Stimulated activated CD8-positive, alpha-beta memory T cell treated with anti-CD3 and anti-CD28 coated beads, Interleukin-7, amount 100 ng/mL, for 48 hours (primary cell): Measurements from ENCODE around the gene CST7.

ENCODE experiments used
- DNase-seq, 2 donors: peaks; one replicate each; pipeline ENCODE4 v3.0.0-alpha.2; 2020; ENCODE audit warnings: low read depth in 1 of 2; ENCODE audit errors: extremely low read depth in 1 of 2

Gene CST7

DNA sequence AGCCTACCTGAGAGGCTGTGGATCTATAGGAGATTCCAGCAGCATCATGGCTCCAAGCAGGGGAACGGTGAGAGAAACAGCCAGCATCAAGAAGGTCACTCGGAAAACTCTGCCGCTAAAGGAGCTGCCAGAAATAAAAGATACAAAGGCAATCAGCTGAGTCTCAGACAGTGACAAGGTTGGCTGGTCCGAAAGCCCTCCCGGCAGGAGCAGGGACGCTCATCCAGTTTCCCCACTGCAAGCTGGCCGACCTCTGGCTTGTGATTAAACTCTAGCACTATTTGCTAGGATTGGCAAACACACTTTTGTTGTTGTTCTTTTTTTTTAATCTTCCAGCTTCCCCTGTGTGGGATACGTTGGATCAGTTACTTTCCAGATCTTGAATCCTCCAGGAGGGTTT is 34.8 kb downstream of the CST7 start:
- DNase-seq, result no peak

DNA sequence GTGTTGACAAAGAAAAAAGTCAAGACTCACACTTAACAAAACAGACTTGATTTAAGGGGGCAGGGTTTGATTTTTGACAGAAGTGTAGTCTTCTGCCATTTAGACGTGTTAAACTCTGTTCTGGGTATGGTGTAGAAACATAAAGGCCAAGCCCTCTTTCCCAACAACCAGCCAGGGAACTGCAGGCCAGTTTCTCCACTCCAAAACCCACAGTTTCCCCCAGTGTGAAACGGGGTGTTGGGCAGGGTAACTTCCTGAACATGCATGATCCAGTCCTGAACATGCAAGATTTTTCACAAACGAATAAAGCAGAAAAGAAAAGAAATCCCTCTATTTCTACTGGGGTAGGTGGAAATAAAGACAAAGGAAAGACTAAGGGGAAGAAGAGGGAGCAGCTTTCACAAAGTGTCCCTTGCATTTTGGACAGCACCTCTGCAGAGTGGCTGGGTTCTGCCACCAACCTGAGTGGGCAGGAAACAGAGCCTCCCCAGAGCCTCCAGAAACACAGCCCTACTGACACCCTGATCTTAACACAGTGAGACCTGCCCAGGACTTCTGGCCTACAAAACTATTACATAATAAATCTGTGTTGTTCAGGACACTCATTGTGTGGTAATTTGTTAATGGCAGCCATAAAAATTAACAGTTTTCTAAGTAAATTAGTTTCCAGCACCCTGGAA is 36.0 kb downstream of the CST7 start:
- DNase-seq, result no peak

DNA sequence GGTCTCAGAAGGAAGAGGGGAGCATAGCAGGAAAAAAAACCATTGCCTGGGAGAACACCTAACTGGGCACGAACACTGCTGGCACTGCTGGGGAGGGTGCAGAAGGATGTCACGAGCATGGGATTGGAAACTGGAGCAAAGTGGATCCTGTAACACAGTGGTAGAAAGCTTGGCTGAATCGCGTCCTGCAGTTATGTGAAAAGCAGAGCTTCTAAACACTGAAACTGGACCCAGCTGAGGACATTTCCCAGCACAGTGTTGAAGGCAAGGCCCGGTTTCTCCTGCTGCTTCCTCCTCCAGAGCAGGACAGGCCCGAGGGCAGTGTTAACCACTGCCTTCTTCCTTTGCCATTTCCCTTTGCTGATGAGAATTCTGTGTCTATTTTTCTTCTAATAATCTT is 36.7 kb downstream of the CST7 start:
- DNase-seq, result no peak

DNA sequence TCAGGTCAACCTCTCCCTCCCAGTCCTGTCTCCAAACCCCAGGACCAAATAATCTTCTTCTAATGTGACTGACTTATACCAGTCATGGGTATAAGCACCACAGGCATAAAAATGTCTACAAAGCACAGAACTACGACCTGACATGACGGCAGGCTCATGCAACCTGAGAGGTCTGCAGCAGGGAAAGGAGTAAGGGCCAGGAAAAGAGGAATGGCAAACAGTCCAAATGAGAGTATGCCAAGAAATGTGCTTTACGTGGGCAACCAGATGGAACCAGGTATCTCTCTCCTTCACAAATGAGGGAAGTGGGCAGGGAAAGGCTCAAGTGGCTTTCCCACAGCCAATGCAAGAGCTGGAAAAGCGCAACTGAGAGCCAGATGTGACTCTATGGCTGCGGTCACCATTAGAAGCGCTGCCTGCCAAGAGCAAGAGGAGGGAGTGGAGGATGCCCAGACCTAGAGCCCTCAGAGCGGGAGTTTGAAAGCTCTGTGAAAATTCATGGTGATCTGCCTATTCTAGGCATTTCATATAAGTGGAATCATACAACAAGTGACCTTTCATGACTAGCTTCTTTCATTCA is 37.5 kb downstream of the CST7 start:
- no peak for DNase-seq

DNA sequence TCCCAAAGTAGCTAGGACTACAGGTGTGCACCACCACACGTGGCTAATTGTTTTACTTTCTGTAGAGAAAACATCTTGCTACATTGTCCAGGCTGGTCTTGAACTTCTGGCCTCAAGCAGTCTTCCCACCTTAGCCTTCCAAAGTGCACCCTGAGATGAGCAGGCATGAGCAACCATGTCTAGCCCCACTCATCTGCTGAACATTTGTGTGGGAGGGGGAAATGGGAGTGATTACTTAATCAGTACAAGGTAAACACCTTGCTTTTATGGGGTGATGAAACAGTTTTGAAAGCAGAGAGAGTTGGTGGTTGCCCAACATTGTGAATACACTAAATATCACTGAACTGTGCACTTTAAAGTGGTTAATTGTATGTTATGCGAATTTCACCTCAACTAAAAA is 38.2 kb downstream of the CST7 start:
- DNase-seq, result no peak

DNA sequence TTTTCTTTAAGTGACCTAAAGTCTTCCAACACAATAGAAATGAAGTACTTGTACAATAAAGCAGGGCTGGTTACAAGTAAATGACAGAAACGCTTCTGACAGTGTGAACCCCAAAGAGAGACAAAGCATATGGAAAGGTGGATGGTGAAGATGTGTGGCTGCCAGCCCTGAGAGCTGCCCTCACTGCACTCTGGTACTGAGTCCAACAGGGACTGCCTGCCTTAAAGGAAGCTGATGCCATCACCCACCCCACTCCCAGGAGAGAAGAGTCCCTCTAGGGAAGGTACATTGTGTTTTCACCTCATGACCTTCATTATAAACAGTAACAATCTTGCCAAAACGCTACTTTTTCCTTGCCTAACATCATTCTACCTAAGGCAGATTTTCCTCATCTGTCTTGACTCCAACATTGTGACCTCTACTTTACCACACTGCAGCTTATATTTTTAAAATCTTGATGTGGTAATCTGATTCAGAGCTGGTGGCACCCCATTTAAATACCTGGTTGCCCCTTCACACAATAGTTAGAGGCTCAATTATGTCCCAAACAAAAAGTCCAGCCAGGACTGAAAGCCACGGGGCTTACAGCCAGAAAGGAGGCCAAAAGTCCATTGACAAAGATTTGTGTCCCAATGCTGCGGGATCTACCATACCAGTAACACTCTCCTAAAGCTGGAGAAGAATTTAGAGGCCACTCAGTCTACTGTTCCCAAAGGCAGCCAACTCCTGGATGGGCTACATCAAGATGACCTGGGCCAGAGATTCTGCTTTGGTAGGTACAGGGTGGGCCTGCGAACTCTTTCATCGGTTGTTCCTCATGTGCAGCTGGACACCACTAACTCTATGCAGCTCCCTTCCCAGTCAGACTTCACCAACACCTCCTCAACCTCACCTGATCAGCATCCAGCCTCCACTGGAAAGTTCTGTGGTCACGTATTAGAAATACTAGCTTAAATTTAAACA is 39.1 kb downstream of the CST7 start:
- no peak for DNase-seq

DNA sequence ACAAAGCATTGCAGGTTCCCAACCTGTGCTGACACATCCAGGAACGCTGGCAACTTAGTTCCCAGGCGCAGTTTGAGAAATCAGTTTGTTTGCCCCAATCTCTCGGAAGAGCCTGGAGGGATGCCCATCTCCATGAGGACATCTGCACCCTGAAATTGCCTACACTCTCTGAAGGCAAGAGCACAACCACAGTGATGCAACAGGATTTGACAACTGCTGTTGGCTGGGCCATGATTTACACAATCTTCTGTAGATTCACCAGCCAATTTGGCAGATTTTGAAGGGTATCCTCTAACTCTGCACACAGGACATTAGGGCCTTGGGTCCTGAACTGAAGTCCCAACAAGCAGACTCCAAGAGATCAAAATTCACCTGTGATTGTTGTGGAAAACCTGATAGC is 40.1 kb downstream of the CST7 start:
- no peak for DNase-seq

DNA sequence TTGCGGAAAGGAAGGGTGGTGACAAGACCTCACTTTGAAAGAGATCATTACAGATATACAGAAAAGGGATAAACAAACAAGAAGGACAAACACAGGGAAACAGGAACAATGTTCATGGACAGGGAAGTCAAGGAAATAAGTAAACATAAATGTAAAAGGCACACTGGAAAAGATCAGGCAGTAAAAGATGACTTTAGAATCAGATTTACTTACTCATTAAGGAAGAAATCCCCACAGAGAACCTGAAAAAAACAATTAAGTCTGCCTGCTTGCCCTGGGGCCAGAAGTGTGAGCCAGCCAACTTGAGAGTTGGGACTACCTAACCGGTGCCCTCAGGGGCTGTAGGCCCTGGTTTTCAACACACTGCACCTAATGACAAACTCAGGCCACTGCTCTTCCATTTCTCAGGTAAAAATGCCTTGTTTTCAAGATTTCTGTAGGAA is 41.8 kb downstream of the CST7 start:
- DNase-seq, result no peak

DNA sequence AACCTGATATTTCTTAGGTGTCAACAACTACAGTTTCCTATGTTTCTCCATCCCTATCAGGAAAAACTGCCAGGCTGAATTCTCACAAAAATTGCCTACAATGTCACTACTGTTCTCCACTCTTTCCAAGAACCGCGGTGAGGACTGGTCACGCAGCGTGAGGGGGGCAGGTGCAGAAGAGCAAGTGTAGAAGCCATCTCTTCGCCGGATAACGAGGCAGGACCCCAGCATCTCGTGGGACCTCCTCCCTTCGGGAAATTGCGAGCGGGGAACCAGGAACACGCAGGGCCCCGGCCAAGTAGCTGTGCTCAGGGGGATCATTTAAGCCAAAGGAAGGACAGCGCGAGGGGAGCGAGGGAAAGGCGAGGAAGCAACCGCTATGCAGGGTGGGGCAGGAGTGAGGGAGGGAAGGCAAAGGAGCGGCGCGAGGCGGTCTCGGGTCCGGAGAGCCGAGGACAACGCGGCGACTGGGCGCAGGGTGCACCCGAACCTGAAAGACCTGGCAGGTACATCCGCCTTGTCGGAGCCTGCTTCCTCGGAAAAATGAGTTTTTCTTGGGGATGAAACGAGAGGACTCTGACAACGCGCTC is 42.9 kb downstream of the CST7 start:
- no peak for DNase-seq

DNA sequence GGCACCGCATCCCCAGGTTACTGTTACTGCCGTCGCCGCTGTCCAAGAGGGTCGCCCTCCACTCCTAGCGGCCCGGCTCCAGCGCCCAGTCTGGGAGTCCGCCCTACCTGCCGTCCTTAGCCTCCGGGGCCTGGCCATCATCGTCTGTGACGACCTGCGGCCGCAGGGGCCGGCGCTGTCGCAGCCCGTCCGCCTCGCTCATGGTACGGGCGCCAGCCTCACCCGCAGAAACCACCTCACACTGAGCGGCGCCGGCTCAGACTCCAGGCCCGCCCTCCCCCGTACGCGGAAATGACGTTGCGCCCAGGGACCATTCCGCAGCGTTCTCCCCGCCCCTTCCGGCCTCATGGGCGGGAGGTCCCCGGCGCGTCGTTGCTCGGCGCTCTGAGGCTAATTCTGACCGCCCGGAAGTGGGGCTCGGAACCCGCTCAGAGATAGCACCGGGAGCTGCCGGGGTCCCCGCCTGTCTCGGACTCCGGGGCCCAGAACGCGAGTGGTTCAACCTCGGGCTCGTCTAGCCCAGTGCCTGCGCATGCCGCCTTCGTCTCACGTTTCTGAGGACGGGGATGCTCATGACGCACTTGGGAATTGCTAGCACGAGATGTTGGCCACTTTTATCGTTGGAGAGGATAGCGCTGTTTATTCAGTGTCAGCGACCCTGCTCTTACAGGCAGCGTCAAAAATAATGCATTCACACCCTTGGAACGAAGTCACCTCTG is 43.6 kb downstream of the CST7 start, which contains the start of gene APMAP:
Gene APMAP (minus strand): TSS at position 265 of the 719 bp plus-strand sequence. CDS start 63 bp downstream, at position 202.
- peak; percentile 90 to 93 for DNase-seq

DNA sequence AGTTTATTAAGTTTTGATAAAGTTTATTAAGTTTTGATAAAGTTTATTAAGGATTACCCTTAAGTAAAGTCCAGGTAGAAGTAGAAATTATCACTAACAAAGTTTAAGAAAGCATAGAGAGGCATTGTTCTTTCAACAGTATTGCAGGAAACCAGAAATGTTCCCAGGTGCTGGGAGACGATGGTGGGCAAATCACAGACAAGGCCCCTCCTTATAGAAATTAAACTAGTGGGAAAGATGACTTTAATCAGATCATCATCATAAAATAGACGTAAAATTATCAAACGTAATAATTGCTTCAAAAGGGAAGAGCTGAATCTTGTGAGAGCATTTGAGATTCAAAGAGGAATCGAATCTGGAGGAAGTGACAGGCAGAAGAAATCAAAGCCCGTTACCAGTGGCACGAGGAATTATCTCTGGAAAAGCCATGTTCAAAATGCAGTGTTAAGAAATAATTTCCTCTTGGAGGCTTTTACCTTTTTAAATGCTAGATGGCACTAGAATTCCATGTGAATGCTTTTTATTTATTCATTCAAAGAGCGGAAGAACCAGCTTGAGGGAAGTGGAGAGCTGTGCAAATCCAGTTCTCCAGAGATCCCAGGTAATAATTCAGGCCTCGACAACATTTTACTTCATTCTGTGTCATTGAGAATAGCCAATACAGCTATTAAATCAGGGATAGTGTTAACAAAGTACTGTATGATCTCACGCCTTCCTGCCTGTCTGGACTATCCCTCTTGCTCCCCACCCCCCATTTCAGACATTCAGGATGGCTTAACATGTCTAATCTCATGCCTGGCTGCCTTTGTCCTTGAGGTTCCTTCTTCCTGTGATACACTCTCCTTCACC is 44.5 kb downstream of the CST7 start:
- DNase-seq, result no peak

DNA sequence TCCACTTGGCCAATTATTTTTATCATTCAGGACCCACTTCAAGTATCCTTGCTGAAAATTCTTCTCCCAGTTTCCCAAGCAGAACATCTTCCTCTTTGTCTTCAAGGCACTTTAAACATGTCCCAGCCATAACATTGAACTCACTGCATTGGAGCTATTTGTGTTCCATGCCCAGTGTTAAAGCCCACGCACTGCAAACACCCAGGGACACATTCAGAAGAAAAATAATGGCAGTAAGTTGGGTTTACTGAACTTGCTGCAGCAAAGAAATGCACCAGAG is 45.1 kb downstream of the CST7 start:
- DNase-seq, result no peak

DNA sequence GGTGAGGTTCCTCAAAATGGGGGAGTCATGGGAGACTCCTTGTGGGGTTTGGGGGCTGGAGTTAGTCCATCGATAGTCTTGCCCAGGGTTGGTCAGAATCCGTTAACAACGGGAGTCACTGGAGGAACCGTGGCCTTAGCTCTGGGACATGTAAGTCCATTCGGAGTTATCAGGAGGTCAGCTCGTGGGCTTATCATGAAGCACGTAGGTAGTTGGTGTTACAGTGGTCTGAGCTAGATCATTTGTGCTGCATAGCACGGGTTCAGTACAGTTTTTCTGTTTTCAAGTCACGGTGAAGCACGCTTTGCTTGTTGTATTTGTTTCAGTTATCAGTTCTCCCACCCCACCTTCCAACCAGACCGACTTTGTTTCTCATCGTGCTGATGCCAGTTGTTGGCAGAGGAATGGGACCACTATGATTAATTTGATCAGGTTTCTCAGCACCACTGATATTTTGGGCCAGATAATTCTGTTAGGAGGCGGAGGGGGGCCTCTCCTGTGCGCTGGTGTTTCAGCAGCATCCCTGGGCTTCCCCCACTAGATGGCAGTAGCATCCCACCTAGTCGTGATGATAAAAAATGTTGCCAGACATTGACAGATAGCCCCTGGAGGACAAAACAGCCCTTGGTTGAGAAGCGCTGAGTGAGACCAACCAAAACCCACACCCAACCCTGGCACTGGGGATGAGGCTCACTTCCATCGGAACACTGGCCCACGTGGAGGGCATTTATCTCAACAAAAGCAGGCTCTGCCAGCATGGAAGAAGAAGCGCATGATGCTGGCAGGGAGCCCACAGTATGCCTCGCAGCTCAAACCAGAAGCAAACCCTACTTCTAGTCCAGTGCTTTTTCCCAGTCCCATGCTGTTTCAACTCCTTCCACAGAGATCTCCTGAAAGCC is 45.6 kb downstream of the CST7 start:
- peak; percentile 53 to 56 for DNase-seq

DNA sequence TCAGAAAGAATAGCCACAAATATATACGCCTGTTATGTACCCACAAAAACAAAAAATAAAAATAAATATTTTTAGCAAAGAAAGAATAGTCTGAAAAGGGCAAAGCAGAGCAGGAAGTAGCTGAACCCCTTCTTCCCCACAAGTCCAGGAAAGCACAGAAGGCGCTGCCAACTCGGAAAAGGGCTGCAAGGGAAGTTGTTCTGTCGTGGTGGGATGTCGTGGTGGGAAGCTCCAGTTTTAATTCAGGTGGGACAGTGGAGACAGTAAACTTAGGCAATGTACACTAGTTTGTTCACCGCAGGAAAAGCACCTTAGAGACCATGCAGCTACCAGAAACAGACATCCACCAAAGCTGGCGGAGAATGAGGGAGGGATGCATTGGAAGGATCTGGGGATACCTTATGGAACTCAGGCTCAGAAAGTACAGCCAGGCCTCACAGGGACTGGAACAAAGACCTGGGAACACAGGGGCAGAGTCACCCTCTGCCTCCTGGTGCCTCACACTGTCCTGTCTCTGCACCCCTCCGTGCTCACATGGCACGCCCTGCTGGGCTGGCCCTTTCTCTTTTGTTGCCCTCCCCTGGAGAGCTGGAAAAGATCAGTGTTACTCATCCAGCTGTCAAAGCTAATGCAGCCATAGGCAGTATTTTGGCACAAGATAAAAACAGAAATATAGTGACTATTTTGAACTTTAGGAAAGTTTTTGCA is 46.8 kb downstream of the CST7 start:
- no peak for DNase-seq

DNA sequence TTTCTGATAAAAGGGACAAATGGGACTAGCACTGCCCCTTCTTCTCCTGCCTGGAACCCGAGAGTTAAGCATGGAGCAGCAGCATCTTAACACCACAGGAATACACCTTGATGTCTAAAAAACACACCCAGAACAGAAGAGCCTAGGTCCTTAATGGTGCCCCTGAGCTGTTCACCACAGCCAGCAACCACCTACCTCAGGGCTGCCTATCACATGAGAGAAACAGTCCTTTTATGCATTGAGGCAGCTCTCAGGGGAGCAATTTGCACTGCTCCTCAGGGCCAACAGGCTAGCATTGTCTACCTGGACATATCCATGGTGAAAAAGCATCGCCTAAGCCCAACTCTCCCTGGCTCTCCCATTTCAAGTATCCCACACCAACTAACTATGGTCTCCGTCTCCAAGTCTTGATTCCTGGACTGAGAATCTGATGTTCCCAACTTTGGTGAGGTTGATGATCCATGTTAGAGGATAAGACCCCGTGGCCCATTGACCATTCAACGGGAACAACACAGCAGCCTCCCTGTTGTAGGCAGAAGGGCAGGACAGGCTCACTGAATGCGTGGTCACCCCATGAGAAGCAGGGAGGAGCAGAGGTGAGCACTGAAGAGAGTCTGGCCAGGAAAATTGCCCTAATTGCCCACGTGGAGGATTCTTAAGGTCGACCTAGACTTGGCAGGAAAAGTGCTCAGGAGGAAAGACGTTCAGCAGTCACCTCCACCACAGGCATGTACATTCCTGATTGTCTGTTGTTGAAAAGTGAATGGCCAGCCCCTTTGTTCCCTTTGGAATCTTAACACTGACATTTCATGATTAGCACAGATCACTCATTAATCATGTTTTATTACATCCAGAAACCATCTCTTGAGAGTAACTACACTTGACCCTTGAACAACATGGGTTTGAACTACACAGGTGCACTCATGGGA is 47.6 kb downstream of the CST7 start:
- no peak for DNase-seq

DNA sequence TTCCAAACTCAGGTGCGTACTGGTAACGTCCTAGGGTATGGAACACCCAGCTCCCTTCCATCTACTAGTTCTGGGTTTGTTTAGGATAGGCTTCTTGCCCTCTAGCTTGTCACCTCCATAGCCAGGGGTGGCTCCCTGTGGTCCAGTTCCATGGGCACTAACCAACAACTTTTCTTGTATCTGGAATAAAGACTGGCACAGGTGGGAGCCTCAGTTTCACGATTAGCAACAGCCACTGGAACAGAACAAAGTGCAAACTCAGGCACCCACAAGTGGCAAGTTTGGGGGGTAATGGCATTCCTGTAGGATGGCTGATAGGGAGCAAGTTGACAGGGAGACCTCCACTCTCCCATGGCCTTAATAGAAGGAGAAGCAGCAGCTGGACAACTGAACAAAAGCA is 49.1 kb downstream of the CST7 start:
- no peak for DNase-seq
